Measurements from ENCODE around the gene PAPPA2.

DNA sequence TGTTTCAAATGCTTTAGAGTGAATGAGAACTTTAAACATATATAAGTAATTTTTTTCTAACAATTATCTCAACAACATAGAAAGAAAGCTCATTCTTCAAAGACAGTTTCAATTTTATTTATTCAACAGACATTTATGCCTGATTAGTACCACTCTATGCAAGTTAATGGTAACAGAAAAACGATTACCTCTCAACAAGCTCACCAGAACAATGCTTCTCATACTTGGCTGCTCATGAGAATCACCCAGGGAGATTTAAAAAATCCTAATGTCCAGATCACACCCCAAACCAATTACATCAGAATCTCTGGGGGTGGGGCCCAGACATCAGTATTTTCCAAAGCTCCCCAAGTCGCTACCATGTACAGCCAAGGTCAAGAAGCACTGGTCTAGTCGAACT is 312.4 kb downstream of the PAPPA2 start:
- TF ChIP-seq CTCF (IDR thresholded peaks at IDR 0.05) = no peak
- TF ChIP-seq POLR2A (IDR thresholded peaks at IDR 0.05) = no peak
